Upper lobe of left lung (tissue), 4 donors: ENCODE results near the gene ITPRIPL2.

Source experiments
- EP300 ChIP-seq, 4 donors: sonication (generic); formaldehyde crosslinking; IDR thresholded peaks; one replicate each; pipeline ENCODE4 v1.5.1; 2017; ENCODE audit warnings: antibody characterized with exemption in 4 of 4, control low read depth in 2 of 4
- TF ChIP-seq, protein P1 (sequence below), 6 experiments: fragments of 450-650 bp in 4 of 6; fragments of 200-600 bp in 2 of 6; sonication (generic) in 2 of 6; IDR thresholded peaks; one replicate each; pipeline ENCODE4 v1.5.1; 2016 to 2019; ENCODE audit warnings: antibody characterized with exemption in 6 of 6

DNA sequence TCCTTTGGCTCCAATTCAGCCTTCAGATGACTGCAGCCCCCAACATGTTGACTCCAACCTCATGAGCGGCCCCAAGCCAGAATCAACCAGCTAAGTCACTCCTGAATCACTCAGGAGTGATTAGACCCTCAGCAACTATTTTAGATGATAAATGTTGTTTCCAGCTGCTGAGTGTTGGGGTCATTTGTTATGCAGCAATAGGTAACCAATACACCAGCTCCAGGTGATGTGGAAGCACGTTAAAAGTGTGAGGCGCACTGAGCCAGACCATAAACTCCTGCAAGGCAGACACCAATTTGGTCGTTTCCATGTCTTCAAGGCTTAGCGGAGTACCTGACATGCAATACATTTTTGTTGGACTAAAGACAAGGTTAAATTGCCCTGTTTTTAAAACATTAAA lies 28.9 kb upstream of the ITPRIPL2 start:
- TF ChIP-seq, protein P1, sequence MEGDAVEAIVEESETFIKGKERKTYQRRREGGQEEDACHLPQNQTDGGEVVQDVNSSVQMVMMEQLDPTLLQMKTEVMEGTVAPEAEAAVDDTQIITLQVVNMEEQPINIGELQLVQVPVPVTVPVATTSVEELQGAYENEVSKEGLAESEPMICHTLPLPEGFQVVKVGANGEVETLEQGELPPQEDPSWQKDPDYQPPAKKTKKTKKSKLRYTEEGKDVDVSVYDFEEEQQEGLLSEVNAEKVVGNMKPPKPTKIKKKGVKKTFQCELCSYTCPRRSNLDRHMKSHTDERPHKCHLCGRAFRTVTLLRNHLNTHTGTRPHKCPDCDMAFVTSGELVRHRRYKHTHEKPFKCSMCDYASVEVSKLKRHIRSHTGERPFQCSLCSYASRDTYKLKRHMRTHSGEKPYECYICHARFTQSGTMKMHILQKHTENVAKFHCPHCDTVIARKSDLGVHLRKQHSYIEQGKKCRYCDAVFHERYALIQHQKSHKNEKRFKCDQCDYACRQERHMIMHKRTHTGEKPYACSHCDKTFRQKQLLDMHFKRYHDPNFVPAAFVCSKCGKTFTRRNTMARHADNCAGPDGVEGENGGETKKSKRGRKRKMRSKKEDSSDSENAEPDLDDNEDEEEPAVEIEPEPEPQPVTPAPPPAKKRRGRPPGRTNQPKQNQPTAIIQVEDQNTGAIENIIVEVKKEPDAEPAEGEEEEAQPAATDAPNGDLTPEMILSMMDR (IDR thresholded peaks at IDR 0.05): no peak
- no peak for TF ChIP-seq EP300 (IDR thresholded peaks at IDR 0.05)
